Activated gamma-delta T cell (primary cell): ENCODE data around the gene OR51L1.

Source experiments
- DNase-seq: peaks from one replicate; lab custom pipeline; 2025; lab: John Stamatoyannopoulos, UW

Gene OR51L1

DNA sequence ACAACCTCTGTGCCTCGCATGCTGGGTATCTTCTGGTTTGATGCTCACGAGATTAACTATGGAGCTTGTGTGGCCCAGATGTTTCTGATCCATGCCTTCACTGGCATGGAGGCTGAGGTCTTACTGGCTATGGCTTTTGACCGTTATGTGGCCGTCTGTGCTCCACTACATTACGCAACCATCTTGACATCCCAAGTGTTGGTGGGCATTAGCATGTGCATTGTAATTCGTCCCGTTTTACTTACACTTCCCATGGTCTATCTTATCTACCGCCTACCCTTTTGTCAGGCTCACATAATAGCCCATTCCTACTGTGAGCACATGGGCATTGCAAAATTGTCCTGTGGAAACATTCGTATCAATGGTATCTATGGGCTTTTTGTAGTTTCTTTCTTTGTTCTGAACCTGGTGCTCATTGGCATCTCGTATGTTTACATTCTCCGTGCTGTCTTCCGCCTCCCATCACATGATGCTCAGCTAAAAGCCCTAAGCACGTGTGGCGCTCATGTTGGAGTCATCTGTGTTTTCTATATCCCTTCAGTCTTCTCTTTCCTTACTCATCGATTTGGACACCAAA lies 52.2 kb downstream of the OR51L1 start:
- no peak for DNase-seq
